Erythroblast (primary cell): Measurements from ENCODE around the gene KCNH2.
"Not testable (repeated sequence)": the region's sequence is repeated elsewhere in the genome, so short reads cannot be mapped to it uniquely, and the experiment has no call there.

Source experiments
- DNase-seq, 2 experiments: peaks; one replicate each; lab custom pipeline; 2025; lab: John Stamatoyannopoulos, UW
- GATA1 ChIP-seq: IDR thresholded peaks from 2 replicates; pipeline ENCODE4 v1.6.1; 2011; ENCODE audit warnings: low read depth, mild to moderate bottlenecking, control low read depth, low read length, moderate library complexity
- POLR2A ChIP-seq: IDR thresholded peaks from 2 replicates; pipeline ENCODE4 v1.6.1; 2011; ENCODE audit warnings: mild to moderate bottlenecking, low read length

Gene KCNH2

DNA sequence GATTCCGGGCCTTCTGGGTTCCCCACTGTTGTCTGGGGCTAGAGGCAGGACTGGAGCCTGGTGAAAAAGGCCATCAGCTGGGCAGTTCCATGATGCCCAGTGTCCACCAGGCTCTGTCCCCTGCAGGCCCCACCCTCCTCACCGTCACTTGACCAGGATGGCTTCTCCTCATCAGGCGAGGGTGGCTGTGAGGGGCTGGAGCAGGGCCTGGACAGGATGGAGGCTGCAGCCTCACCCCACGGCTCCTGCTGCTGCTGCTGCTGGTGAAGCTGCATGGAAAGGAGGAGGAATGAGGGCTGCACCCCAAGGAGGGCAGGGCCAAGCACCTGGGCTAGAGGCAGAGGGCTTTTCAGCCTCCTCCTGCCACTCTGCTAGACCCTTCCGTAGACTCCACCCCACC is 37.8 kb upstream of the KCNH2 start:
- DNase-seq = no peak
- TF ChIP-seq GATA1 = no peak
- no peak for TF ChIP-seq POLR2A

DNA sequence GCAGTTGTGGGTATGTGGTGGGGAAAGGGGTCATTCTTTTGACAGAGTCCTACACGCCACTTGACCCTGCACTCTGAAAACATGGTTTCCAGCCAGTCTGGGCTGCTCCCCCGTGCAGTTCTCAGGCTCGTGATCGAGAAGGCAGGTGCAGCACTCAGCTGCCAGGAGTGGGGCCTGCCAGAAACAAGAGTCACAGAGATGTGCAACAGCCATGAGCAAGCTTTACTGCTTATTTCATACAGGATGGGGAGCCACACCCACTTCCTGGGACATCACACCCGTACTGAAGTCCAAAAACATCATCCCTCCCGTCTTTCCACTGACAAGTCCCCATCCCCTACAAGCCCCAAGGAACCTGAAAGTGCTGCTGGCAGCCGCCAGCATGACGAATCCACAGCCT is 36.8 kb upstream of the KCNH2 start:
- TF ChIP-seq POLR2A (no peak), GATA1 (no peak)
- peak in 1 of 2 experiments; percentile 53 for DNase-seq

DNA sequence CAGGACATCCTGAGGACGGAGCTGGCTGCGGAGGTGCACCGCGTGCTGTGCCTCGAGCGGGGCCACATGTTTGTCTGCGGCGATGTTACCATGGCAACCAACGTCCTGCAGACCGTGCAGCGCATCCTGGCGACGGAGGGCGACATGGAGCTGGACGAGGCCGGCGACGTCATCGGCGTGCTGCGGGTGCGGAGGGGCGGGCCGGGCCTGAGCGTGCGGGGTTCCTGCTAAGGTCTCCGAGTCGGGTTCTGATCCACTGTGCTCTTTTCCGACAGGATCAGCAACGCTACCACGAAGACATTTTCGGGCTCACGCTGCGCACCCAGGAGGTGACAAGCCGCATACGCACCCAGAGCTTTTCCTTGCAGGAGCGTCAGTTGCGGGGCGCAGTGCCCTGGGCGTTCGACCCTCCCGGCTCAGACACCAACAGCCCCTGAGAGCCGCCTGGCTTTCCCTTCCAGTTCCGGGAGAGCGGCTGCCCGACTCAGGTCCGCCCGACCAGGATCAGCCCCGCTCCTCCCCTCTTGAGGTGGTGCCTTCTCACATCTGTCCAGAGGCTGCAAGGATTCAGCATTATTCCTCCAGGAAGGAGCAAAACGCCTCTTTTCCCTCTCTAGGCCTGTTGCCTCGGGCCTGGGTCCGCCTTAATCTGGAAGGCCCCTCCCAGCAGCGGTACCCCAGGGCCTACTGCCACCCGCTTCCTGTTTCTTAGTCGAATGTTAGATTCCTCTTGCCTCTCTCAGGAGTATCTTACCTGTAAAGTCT is 35.8 kb upstream of the KCNH2 start:
- TF ChIP-seq POLR2A (peak; percentile 47), GATA1 (no peak)
- DNase-seq = peak; percentile 87 to 91

DNA sequence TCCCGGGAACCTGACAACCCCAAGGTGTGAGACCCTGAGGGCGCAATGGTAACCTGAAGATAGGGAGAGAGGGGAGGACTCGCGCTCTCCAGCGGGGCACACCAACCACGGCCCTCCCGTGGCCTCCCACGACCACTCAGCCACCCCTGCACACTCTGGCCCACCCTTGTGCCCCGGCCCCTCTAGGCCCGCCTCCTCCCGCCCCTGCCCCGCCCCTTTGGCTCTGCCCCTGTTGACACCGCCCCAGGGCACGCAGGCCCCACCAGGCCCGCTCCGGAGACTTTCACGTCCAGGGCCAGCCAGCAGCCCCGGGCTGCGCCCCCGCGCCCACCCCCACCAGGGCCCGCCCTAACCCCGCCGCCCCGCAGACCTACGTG is 35.2 kb upstream of the KCNH2 start:
- TF ChIP-seq GATA1 (no peak), POLR2A (no peak)
- DNase-seq = no peak

DNA sequence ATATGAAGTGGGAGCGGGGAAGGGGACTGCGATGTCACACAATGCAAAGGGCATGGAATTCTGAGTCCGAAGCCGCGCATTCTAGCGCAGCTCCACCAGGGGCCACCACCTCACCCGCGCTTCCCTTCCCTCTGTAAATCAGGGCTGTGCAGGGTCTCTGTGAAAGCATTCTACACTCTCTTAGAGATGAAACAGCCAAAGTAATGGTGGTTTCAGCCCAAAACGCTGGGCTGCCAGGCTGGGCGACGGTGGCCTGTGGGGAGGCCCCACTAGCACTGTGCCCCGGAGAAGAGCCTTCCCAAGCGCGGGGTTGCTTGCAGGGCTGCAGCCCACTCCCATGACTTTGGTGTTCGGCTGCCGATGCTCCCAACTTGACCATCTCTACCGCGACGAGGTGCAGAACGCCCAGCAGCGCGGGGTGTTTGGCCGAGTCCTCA is 34.8 kb upstream of the KCNH2 start:
- peak; percentile 47 to 60 for DNase-seq
- TF ChIP-seq POLR2A = no peak
- no peak for TF ChIP-seq GATA1

DNA sequence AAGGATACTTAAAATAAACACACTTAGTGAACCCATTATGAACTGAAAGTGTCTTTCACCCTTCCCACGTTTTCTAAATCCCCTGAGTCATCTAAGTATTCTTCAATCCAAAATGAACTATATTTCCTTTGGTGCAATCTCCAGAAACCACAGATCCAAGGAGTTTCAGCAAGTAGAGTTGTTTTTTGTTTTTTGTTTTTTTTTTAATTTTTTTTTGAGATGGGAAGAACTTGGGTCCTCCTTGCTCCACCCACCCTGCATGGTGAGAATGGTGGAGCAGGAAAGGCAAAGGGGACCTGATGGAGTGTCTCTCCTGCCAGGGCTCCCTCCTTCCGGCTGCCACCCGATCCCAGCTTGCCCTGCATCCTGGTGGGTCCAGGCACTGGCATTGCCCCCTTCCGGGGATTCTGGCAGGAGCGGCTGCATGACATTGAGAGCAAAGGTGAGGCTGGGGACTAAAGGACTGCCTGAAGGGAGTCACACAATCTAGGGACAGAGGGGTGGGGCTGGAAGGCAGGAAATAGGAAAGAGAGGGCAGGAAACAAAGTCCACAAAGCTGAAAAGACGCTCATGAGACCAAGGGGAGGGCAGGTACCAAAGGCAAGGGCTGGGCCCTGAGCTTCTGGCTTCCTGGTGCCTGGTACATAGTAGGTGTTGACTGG is 34.0 kb upstream of the KCNH2 start:
- TF ChIP-seq POLR2A (no peak), GATA1 (no peak)
- DNase-seq = no peak

DNA sequence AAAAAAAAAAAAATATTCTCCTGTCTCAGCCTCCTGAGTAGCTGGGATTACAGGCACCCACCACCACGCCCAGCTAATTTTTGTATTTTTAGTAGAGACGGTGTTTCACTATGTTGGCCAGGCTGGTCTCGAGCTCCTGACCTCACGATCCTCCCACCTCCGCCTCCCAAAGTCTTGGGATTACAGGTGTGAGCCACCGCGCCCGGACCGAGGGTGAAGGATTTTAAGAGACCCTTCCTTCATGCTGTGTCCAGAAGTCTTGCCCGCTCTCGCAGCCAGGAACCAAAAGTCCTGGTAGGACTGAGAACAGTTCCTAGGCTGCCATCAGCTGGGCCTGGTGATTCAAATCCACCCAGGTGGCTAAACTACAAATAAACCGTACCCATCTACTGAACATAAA is 33.5 kb upstream of the KCNH2 start:
- DNase-seq = not testable (repeated sequence)

DNA sequence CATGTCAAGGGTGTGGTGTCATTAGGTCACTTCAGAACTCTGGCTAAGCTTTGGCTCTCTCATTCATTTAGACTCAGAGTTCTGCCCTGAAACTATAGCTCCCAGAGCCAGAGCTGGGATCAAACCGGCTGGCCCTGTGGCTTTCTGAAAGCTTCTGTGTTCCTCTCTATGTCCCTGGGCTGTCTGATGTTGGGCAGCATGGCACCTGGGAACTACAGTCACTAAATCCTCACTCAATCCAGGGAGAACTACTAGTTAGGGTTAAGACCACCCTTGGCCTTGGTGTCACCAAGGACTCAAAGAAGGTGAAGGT is 32.9 kb upstream of the KCNH2 start:
- TF ChIP-seq GATA1 (no peak), POLR2A (no peak)
- no peak for DNase-seq

DNA sequence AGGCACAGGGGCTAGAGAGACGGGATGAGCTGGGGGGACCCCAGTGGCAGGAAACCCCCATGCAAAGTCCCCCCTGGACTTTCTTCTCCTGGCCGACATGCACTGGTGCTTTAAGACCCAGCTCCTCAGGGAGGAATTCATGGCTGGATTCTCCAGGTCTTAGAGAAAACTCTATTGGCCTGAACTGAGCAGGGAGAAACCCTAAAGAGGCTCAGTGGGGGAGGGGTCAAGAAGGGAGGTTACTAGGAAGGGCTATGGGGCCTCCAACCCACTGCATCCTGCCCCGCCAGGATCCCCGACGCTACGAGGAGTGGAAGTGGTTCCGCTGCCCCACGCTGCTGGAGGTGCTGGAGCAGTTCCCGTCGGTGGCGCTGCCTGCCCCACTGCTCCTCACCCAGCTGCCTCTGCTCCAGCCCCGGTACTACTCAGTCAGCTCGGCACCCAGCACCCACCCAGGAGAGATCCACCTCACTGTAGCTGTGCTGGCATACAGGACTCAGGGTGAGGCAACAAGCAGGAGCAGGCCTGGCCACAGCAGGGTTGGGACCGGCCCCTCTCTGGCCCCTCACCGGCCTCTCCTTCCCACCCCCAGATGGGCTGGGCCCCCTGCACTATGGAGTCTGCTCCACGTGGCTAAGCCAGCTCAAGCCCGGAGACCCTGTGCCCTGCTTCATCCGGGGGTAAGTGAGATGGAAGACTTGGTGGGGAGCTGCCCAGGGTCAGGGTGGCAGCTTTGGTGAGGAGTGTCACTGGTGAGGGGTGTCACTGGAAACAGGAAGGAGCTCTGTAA is 32.4 kb upstream of the KCNH2 start:
- DNase-seq = peak; percentile 43 to 46
- TF ChIP-seq GATA1 (no peak), POLR2A (no peak)

DNA sequence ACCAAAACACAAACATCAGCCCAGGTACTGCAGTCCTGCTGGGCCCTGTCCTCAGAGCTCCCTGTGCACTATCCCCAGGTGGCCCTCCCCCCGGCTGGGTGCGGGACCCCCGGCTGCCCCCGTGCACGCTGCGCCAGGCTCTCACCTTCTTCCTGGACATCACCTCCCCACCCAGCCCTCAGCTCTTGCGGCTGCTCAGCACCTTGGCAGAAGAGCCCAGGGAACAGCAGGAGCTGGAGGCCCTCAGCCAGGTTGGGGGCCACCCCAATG is 31.9 kb upstream of the KCNH2 start:
- DNase-seq = no peak
- TF ChIP-seq POLR2A = no peak
- no peak for TF ChIP-seq GATA1

DNA sequence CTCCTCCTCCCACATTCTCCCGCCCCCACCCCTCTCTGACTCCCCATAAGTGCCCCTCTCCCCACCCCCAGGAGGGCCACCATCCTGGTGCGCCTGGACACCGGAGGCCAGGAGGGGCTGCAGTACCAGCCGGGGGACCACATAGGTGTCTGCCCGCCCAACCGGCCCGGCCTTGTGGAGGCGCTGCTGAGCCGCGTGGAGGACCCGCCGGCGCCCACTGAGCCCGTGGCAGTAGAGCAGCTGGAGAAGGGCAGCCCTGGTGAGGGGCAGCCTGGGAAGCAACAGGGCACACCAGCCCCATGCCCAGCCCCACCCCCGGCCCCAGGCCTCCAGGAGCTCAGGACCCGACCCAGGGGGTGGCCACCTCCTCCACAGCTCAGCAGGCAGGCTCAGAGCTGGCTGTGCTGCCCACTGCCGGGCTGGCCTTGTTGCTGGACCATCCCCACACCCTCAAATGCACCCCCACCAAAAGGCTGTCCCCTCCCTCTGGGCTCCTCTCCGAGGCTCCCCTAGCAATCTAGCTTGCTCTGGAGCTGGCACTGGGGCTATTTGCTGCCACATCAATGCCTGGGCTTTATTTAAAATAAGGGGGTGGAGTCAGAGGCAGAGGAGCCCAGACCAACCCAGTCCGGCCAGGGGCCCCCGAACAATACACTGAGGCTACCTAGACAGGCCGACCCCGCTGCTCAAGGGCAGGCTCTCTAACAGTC is 31.4 kb upstream of the KCNH2 start:
- DNase-seq = peak in 1 of 2 experiments; percentile 30

DNA sequence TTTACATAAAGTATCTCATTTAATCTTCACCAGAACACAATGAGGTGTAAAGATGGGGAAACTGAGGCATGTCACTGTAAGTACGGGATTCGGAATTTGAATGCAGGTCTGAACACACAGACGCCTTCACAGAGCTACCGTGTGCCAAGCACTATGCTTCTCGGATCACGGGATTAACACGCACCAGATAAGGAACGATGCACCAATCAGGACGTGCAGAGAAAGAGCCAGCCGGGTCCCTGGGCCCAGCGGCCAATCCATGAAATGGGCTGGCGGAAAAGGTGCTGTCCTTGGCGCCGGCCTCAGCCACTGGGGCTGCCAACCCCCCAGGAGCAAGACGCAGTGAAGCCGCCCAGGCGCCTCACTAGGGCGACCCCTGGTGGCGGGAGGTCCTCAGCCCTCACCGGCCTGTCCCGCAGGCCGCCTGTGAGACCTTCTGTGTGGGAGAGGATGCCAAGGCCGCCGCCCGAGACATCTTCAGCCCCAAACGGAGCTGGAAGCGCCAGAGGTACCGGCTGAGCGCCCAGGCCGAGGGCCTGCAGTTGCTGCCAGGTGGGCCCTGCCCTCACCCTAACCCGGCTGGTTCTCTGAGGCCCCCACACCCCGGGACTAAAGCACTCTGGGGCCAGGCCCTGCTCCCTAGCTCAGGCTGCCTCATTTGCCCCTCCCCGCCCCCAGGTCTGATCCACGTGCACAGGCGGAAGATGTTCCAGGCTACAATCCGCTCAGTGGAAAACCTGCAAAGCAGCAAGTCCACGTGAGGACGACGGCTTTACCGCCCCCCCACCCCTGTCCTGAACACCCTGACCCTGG is 30.6 kb upstream of the KCNH2 start:
- TF ChIP-seq POLR2A (peak; percentile 45), GATA1 (no peak)
- DNase-seq = peak; percentile 87 to 89

More for the DNA sequence above, 31.4 kb upstream of the KCNH2 start:
- TF ChIP-seq GATA1 (no peak), POLR2A (no peak)

DNA sequence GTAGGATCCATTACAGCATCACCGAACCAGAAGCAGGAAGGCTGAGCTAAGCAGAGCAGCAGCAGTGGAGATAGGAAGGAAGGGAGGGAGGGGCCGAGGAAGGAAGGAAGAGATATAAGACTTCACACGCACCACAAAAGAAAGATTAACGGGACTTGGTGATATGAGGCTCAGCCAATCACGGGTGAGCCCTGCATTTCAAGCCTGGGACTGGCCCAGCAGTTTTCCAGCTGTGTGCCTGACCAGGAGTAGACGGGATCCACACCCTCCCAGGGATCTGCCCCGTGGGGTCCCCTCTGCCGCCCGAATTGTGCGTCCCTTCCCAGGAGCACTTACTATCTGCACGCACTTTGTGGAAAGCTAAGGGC is 30.0 kb upstream of the KCNH2 start:
- peak; percentile 78 to 86 for DNase-seq
- TF ChIP-seq POLR2A = no peak
- no peak for TF ChIP-seq GATA1
